HT1080 (cell line): ENCODE results near the gene SULT4A1. TPM values are rescaled to one million over a fixed set of nuclear protein-coding genes. Genes with fewer than 3 reads are reported as not detected.

ENCODE experiments used
- DNase-seq: peaks from one replicate; pipeline ENCODE4 v3.0.0-alpha.2; 2015; ENCODE audit warnings: low read depth
- total RNA-seq: library from RNA; depleted of rRNA; stranded (reverse); fragments of >200 nt; shearing (Covaris generic); gene quantifications from 2 replicates; pipeline ENCODE4 v1.2.3, GENCODE V29; 2014

Gene SULT4A1
- total RNA-seq, 1 experiment from 2014 or later = 0.26 TPM

GRCh38 chr22:43828998-43829782, 33.1 kb downstream of the SULT4A1 start:
- DNase-seq = no peak

DNA sequence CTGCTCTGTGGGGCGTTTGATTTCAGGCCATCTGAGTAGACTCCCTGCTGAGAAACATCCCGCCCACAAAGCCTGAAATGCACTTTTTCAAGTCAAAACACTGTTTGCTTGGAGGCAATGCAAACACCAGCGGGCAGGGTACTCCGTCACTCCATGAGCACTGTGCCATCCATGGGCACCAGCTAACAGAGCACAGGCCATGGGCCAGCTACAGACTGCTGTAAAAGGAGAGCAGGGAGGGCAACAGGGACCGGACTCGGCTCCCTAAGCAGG, 33.7 kb downstream of the SULT4A1 start:
- DNase-seq = no peak

GRCh38 chr22:43827926-43828724, 34.2 kb downstream of the SULT4A1 start:
- DNase-seq = no peak

DNA sequence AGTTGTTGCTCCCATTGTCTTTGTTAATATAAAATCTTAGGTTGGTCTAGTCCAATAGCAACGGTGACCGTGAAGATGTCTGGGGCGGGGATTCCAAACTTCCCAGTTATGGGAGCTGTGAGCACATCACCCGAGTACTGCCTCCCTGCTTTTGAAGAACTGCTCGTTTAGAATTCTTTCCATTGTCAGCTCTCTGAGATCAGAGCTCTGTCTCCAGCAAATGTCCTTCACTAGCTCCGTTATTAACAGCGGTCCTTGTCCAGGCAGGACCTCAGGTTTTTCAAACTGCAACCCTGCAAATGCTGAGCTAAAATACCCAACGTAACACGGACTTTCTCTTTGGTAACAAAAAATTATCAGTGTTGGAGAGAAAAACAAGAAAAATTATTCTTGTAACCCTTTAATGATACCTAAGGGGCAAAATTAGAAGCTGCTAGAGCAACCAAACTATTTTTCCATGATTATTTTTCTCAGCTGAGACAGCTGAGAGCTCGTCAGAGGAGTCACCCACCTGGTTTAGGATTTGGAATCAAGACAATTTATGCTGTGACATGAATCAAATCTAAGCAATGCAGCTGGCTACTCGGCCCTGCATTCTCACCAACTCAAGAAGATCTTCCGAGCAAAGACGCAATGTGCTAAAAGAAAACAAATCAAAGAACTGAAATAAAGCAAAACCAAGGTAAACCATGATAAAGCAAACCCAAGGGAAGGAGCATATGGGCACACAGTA, 35.1 kb downstream of the SULT4A1 start:
- DNase-seq = no peak

GRCh38 chr22:43826142-43827002, 35.9 kb downstream of the SULT4A1 start:
- DNase-seq = peak; percentile 79

DNA sequence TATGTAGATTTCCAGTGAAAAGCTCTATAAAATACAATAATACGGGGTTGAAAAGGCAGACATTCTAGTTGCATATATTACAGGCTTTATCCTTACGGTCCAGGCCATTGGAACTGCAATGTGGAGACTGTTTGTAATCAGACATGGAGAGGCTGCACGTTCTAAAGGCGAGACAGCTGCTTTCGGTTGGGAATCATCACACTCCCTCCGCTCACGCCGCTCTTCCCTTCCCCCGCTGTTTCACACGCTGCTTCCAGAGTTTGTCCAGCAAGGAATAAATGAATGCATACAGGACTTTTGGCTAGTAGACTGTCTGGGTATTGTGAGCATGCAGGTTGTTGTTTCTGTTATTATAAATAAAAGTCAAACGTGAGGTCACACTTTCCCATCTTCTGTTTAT, 36.7 kb downstream of the SULT4A1 start:
- no peak for DNase-seq

DNA sequence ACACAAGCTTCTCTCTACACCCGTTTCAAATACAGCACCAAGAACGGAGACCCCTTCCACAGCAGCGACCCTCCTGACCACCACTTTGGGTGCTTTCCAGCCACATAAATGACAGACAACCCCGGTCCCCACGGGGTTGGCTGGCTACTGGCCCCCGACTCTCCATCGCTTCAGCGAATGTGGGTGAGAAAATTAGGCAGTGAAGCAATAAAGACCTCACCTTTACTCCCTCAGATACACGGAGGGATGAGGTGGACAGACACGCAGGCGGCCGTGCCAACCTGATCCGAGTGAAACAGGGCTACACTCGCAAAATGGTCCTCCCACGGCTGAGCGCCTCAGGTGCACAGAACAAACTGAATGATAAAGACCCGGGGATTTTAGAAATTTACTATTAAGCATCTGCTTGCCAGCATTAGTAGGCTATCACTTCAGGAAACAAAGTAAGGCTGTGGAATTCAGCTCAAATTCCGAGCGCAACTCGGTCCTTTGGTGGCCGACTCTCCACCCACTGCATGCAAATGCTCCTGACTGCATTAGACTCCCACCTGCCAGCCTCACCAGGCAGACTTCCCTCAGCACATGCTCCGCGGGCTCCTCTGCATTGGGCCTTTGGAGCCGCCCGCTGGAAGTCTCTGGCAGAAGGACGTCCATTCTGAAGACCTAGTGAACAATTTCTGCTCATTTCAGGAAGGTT, 37.4 kb downstream of the SULT4A1 start:
- no peak for DNase-seq

DNA sequence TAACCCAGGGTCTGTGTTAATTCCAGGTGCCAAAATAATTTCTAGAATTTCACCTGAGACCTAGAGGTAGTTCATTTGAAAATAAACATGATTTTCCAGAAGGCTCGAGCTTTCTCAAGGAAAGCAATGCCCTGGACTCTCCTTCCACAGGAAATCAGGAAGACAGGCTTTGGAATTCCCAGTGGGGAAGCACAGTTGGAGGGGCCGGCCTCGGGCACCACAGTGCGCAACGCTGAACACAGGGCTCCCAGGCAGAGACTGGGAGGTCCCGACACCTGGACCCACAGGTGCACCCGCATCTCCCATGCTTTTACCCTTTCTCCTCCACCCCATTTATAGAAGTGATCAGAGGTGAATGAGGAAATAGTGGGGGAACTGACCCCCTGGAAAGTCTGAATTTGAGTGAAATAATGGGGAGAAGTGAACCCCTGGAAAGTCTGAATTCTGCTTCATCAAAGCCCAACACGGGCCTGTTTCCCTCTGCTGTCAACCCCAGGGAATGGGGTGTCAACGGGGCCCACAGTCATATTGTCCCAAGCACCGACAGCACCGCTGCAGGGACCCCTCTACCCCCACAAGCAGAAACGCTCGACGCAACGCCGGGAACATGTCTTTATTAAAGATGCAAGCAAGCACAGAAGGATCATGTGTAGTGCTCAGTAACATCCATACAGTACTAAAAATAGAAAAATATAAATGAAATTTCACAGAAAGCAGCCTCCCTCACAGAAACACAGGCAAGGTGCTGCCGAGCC, 38.2 kb downstream of the SULT4A1 start:
- no peak for DNase-seq

DNA sequence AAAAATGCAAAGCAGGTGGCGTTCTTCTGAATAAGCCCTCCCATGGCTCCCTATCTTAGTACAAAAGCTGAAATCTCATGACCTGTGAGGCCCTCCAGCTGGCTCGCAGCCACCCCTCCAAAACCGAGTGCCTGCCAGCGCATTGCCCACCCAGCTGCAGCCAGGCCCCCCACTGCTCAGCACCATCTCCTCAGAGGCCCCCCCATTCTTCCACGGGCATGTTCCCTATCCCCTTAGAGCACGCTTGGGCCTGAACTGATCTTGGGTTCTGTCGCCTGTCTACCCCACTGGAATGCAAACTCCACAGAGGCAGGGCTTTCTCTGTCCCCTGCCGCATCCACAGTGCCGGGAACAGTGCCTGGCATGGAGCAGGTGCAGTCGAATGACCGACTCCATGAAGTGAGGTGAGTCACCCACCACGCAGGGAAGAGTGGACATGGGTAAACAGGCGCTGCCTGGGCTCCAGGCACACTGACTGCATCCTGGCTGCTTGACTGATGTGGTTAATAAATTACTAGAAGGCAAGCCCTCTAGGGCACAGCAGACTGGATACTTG, 38.9 kb downstream of the SULT4A1 start:
- no peak for DNase-seq

- no peak for DNase-seq
These were observed 40.5 kb downstream of the SULT4A1 start for GRCh38 chr22:43821606-43822425.

GRCh38 chr22:43820651-43821305, 41.5 kb downstream of the SULT4A1 start:
- DNase-seq = no peak

GRCh38 chr22:43819931-43820640, 42.2 kb downstream of the SULT4A1 start:
- no peak for DNase-seq

DNA sequence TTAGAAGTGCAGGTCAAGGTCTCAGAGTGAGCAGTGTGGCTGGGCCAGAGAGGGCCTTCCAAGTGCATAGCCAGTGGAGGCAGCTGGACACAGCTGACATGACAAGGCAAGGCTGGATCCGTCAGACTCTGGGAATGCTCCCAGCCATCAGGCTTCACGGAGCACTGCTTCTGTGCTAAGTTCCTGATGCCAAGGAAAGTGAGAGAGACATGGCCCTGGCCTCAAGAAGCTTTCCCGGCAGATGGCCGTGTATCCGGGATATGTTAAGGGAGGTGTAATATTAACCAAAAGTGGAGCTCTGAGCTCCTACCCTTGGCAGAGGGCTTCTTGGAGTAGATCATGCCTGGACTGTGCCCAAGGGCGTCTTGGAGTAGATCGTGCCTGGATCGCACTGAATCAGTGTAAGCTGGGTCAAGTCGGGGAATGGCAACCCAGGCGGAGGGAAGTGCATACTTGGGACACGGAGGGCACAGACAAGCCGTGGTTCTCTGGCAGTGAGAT, 42.8 kb downstream of the SULT4A1 start:
- no peak for DNase-seq

- no peak for DNase-seq
These were observed 43.3 kb downstream of the SULT4A1 start for GRCh38 chr22:43818981-43819380.

DNA sequence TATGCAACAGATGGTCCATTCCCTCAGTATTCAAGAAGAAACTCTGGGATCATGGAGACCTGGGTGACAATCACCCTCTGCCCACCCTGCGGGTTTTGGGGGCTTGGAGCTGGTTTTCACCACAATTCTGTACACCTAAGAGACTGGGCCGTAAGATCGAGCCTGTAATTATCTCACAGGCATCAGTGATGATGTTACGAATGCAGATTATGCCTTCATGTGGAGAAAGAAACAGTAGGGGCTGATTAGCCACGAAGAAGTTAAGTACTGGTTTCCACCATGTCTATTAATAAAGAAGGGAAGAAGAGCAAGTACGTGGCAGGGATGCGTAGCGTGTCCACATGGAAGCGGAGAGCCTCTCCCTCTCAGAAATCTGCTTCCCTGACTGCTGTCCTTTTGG, 44.9 kb downstream of the SULT4A1 start:
- DNase-seq = no peak

GRCh38 chr22:43814264-43814663, 48.0 kb downstream of the SULT4A1 start:
- no peak for DNase-seq

DNA sequence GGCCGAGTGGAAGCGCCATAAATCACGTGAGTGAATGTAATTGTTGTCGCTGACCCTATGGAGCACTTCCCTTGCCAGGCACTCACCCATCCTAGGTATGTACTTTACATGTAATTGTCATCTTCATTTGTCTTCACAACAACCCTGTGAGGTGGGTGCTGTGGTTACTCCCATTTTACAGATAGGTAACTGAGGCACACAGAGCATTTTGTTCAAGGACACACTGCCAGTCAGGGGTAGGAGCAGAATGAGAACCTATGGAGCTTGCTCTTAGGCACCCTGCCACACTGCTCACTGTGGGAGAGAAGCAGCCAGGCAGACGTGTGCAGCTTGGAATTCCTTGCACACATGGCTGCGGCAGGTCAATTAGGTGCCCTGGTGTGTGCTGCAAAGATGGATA, 49.4 kb downstream of the SULT4A1 start:
- no peak for DNase-seq
